ENCODE results near the gene FNBP1. TPM values are rescaled to one million over a fixed set of nuclear protein-coding genes. Genes with fewer than 3 reads are reported as not detected.

The FNBP1 gene
- total and polyA plus RNA-seq, 3 donors from 2014 or later, result 37.9 to 89.2 (median 76.6) TPM

- TF ChIP-seq POLR2A (IDR thresholded peaks at IDR 0.05) (no peak), CTCF (IDR thresholded peaks at IDR 0.05) (no peak)
- Histone ChIP-seq H3K4me3 (no peak overlapping the region), H3K27me3 (no peaks in the 10 kb centered on the region), H3K27ac (no peak overlapping the region), H3K4me1 (no peaks in the 10 kb centered on the region), H3K9me3 (no peaks in the 10 kb centered on the region), H3K36me3 (ENCODE audit: low read depth, missing control alignments) (no peaks in the 10 kb centered on the region)
- no peak for DNase-seq
- WGBS, 2 donors, result 97 to 98% methylated on average over 3 to 4 of the region's 4 CpGs
- intact Hi-C loops (cut with DNase I; ENCODE audit: low total_unique reads), result no loop called here
Measured at GRCh38 chr9:129848712-129849441, 194.1 kb downstream of the FNBP1 start.

- WGBS, 2 donors, result 55 to 67% methylated on average over 2 of the region's 2 CpGs
- no peak overlapping the region for H3K27ac ChIP-seq
Measured at GRCh38 chr9:129845373-129845772, 197.6 kb downstream of the FNBP1 start.

GRCh38 chr9:129841071-129841470 lies 201.9 kb downstream of the FNBP1 start:
- no peaks in the 10 kb centered on the region for H3K9me3 ChIP-seq
- TF ChIP-seq CTCF (IDR thresholded peaks at IDR 0.05) (no peak), POLR2A (IDR thresholded peaks at IDR 0.05) (no peak)
- no peaks in the 10 kb centered on the region for H3K36me3 ChIP-seq (ENCODE audit: low read depth, missing control alignments)
- no peaks in the 10 kb centered on the region for H3K27me3 ChIP-seq
- H3K27ac ChIP-seq, result no peak overlapping the region
- DNase-seq, result no peak
- intact Hi-C loops (cut with DNase I; ENCODE audit: low total_unique reads), result no loop called here
- peaks cover 10% of the 10 kb centered on the region for H3K4me1 ChIP-seq
- 47 to 76% methylated on average over 4 of the region's 4 CpGs for WGBS, 2 donors
- no peak overlapping the region for H3K4me3 ChIP-seq

More at GRCh38 chr9:129845373-129845772, 197.6 kb downstream of the FNBP1 start:
- H3K36me3 ChIP-seq (ENCODE audit: low read depth, missing control alignments), result no peaks in the 10 kb centered on the region
- no peaks in the 10 kb centered on the region for H3K4me1 ChIP-seq
- H3K9me3 ChIP-seq, result no peaks in the 10 kb centered on the region
- no peak overlapping the region for H3K4me3 ChIP-seq
- intact Hi-C loops (cut with DNase I; ENCODE audit: low total_unique reads), result no loop called here
- no peaks in the 10 kb centered on the region for H3K27me3 ChIP-seq
- no peak for DNase-seq
- TF ChIP-seq CTCF (IDR thresholded peaks at IDR 0.05) (no peak), POLR2A (IDR thresholded peaks at IDR 0.05) (no peak)

GRCh38 chr9:129840034-129840433 lies 203.0 kb downstream of the FNBP1 start:
- no peak for DNase-seq
- TF ChIP-seq POLR2A (IDR thresholded peaks at IDR 0.05), result no peak
- no peak for TF ChIP-seq CTCF (IDR thresholded peaks at IDR 0.05)
- peaks cover 13% of the 10 kb centered on the region for H3K4me1 ChIP-seq
- no peaks in the 10 kb centered on the region for H3K9me3 ChIP-seq
- H3K4me3 ChIP-seq, result no peak overlapping the region
- WGBS, 2 donors, result 86 to 88% methylated on average over 5 to 8 of the region's 8 CpGs
- H3K36me3 ChIP-seq (ENCODE audit: low read depth, missing control alignments), result no peaks in the 10 kb centered on the region
- H3K27me3 ChIP-seq, result no peaks in the 10 kb centered on the region
- no peak overlapping the region for H3K27ac ChIP-seq
- intact Hi-C loops (cut with DNase I; ENCODE audit: low total_unique reads), result no loop called here
